K562 (cell line): ENCODE data around the gene DPEP1. TPM values are rescaled to one million over a fixed set of nuclear protein-coding genes. Genes with fewer than 3 reads are reported as not detected.
A peak's percentile ranks its signal among the peaks of the same experiment; 100 is the strongest.

Experiments used
- ATAC-seq: fragments of 200-7000 bp; cut with Tn5 transposase; 3 replicates; pipeline ENCODE4 v1.9.1; 2020; ENCODE audit warnings: moderate library complexity
- BruUV-seq: library from RNA; stranded (reverse); fragments of 400-500 nt; replicated peaks from 2 replicates; lab custom pipeline; 2021; lab: Mats Ljungman, UMichigan
- CTCF ChIA-PET: fragments of 300-600 bp; formaldehyde crosslinking; extraction: SDS; loops from one replicate; lab custom pipeline; 2021; ENCODE audit warnings: low intra/inter-chr PET ratio; lab: Yijun Ruan, JAX
- POLR2A ChIA-PET: fragments of 300-600, 350-650 bp; sonication (Branson Sonifier 250); formaldehyde crosslinking; extraction: SDS; loops from one replicate; lab custom pipeline; 2021; ENCODE audit warnings: antibody characterized with exemption, inconsistent platforms; lab: Yijun Ruan, JAX
- DNase-seq, 4 experiments: peaks; one replicate each; pipeline versions ENCODE4 v3.0.0 to v3.0.0-alpha.2; 2011 to 2018; ENCODE audit warnings: low spot score in 3 of 4, mixed read lengths in 3 of 4; ENCODE audit errors: extremely low read depth in 1 of 4
- FAIRE-seq: peaks from 2 replicates; lab custom pipeline; 2011; peaks lifted over from hg19 to GRCh38; lab: Jason Lieb, UNC
- H2AFZ ChIP-seq: 2 replicates; pipeline ENCODE4 v1.6.0; 2011; ENCODE audit warnings: low read depth, low read length, control low read depth, inconsistent platforms
- H3K27ac ChIP-seq: fragments of 200-600 bp; 3 replicates; pipeline ENCODE4 v1.8.0; 2011; ENCODE audit warnings: low read depth, mild to moderate bottlenecking, control low read depth, inconsistent platforms, low read length, moderate library complexity, mixed read lengths; ENCODE audit errors: extremely low read depth
- H3K27me3 ChIP-seq, 2 experiments: fragments of 300-600 bp in 1 of 2; 2 replicates in 1 of 2; 3 replicates in 1 of 2; pipeline versions ENCODE4 v1.6.0 to v1.8.0; 2011; ENCODE audit warnings: inconsistent platforms in 2 of 2, low read length in 2 of 2, mild to moderate bottlenecking in 1 of 2, mixed read lengths in 1 of 2, moderate library complexity in 1 of 2; ENCODE audit not compliant: control insufficient read depth in 2 of 2, insufficient read depth in 2 of 2
- H3K36me3 ChIP-seq: fragments of 300-600 bp; 3 replicates; pipeline ENCODE4 v1.8.0; 2011; ENCODE audit warnings: mild to moderate bottlenecking, low read length, inconsistent platforms; ENCODE audit not compliant: control insufficient read depth, insufficient read depth
- H3K4me1 ChIP-seq, 2 experiments: fragments of 200-600 bp in 1 of 2; replicated peaks in 1 of 2; 2 replicates in 1 of 2; 3 replicates in 1 of 2; pipeline versions ENCODE4 v1.5.1 to v1.8.0; 2011; ENCODE audit warnings: inconsistent platforms in 2 of 2, low read length in 2 of 2, mild to moderate bottlenecking in 1 of 2, mixed read lengths in 1 of 2, moderate library complexity in 1 of 2; ENCODE audit not compliant: control insufficient read depth in 2 of 2, insufficient read depth in 2 of 2
- H3K4me2 ChIP-seq: 2 replicates; pipeline ENCODE4 v1.6.1; 2011; ENCODE audit warnings: low read length, control low read depth, inconsistent platforms, mixed read lengths; ENCODE audit not compliant: insufficient read depth
- H3K4me3 ChIP-seq: fragments of 200-600 bp; sonication (generic), shearing (Covaris generic); 2 replicates; pipeline ENCODE4 v1.5.1; 2016; ENCODE audit warnings: control low read depth, inconsistent platforms
- H3K79me2 ChIP-seq: fragments of 200-600 bp; 3 replicates; pipeline ENCODE4 v1.8.0; 2011; ENCODE audit warnings: low read length, inconsistent platforms; ENCODE audit not compliant: control insufficient read depth, insufficient read depth
- H3K9ac ChIP-seq, 2 experiments: 2 replicates each; pipeline versions ENCODE4 v1.6.0 to v1.6.1; 2011; ENCODE audit warnings: low read depth in 2 of 2, low read length in 2 of 2, control low read depth in 1 of 2, inconsistent platforms in 1 of 2, mild to moderate bottlenecking in 1 of 2, mixed read lengths in 1 of 2; ENCODE audit not compliant: insufficient read depth in 1 of 2
- H3K9me1 ChIP-seq: one replicate; pipeline ENCODE4 v1.6.0; 2011; ENCODE audit warnings: inconsistent platforms, mild to moderate bottlenecking, low read length, moderate library complexity; ENCODE audit not compliant: control insufficient read depth, insufficient read depth
- H3K9me3 ChIP-seq: replicated peaks from 2 replicates; pipeline ENCODE4 v1.5.1; 2011; ENCODE audit warnings: low read depth, low read length, inconsistent platforms; ENCODE audit not compliant: control insufficient read depth, insufficient read depth
- H4K20me1 ChIP-seq: replicated peaks from 2 replicates; pipeline ENCODE4 v1.6.1; 2011; ENCODE audit warnings: low read length, inconsistent platforms, mixed read lengths; ENCODE audit not compliant: control insufficient read depth, insufficient read depth
- YBX1 ChIP-seq: fragments of 450-650 bp; IDR thresholded peaks from 2 replicates; pipeline ENCODE4 v1.7.1; 2016; ENCODE audit warnings: mild to moderate bottlenecking
- YY1 ChIP-seq, 3 experiments: IDR thresholded peaks; 2 replicates each; pipeline ENCODE4 v1.6.1; 2011; ENCODE audit warnings: low read length in 2 of 3, mild to moderate bottlenecking in 2 of 3, moderate library complexity in 2 of 3, borderline replicate concordance in 1 of 3, control low read depth in 1 of 3, low read depth in 1 of 3; ENCODE audit not compliant: insufficient read depth in 3 of 3, insufficient replicate concordance in 2 of 3, control insufficient read depth in 1 of 3, insufficient read length in 1 of 3; ENCODE audit errors: extremely low read depth in 1 of 3
- WGBS: fragments of 100-300 bp; shearing (Covaris generic); methylation state at CpG from one replicate; pipeline ENCODE4 v1.1.6; 2016; ENCODE audit warnings: low coverage, mixed read lengths; ENCODE audit not compliant: insufficient coverage; ENCODE audit errors: missing lambda C conversion rate; 5-methylcytosine and 5-hydroxymethylcytosine counted together
- in situ Hi-C: fragments of 300-500 bp; cut with MboI; formaldehyde crosslinking; loops from 4 replicates; pipeline ENCODE4 v1.15.0; 2018; ENCODE audit warnings: inconsistent platforms, mixed read lengths
- intact Hi-C: fragments of 100-400 bp; cut with micrococcal nuclease; formaldehyde crosslinking; loops from 2 replicates; pipeline ENCODE4 v1.14.2; 2022
- polyA plus RNA-seq, 8 experiments: library from polyadenylated mRNA; depleted of rRNA in 4 of 8; stranded (reverse) in 5 of 8; unstranded in 3 of 8; fragments of >200 nt; fragmentation: Nextera tagmentation in 2 of 8; fragmentation: Illumina TruSeq in 1 of 8; extraction: Ambion mirVana in 2 of 8; extraction: Trizol in 1 of 8; gene quantifications; 2 replicates each; pipeline versions ENCODE4 v1.2.1 to v1.2.3, GENCODE V29; 2011 to 2014; ENCODE audit warnings: inconsistent platforms in 1 of 8, missing spikeins in 1 of 8
- total RNA-seq, 7 experiments: library from RNA; depleted of rRNA in 6 of 7; stranded (reverse); fragments of >200 nt in 6 of 7; fragmentation: Illumina TruSeq in 2 of 7; extraction: Trizol in 2 of 7; gene quantifications; 2 replicates each; pipeline versions ENCODE4 v1.2.1 to v1.2.3, GENCODE V29; 2011 to 2021; ENCODE audit warnings: low replicate concordance in 1 of 7
- TF ChIP-seq, protein P1 (sequence below): sonication (generic); formaldehyde crosslinking; IDR thresholded peaks from 2 replicates; pipeline ENCODE4 v1.8.1; 2023; ENCODE audit warnings: mild to moderate bottlenecking, missing genetic modification reagents

The DPEP1 gene
- total and polyA plus RNA-seq, 9 of the 15 experiments (the other 6 are each of a cell fraction or from before 2014, with no cell fraction given): 0.14 to 0.31 (median 0.20) TPM; not detected in 6

DNA sequence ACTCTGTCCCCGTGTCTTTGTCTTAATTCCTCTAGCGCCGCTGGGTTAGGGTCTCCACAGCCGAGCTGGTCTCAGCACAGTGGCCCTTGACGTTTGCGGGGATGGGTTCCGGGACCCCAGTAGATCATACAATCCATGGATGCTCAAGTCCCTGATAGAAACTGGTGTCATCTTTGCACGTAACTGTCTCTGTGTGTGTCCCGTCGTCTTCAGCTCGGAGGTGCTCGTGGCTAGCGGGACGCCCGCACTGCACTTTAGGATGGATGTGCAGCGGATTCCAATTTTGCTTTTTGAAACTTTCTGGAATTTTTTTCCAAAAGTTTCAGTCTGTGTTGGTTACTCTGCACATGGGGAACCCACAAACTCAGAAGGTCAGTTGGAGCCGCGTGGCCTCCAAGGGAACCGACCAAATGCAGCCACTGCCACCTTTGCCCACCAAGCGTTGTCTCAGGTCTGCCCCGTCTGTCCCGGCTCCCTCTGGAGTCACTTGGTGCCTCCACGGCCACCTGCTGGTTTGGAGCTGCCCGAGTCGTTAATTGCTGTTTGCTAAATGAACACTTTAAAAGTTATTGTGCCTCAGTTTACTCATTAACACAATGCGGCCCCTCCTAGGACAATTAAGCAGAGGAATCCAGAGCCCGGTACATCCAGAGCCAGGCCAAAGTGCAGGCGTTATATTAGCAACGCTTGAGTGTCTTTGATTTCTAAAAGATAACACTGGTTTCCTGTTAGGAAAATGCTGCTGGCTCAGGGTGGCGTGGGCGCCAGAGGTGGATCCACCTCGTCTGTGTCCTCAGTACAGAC, 5.3 kb upstream of the DPEP1 start:
- no peak overlapping the region; the same call in 1 of the 2 replicates for H3K4me2 ChIP-seq

More for the DNA sequence above, 5.3 kb upstream of the DPEP1 start:
- H3K36me3 ChIP-seq: no peaks in the 10 kb centered on the region
- H3K27ac ChIP-seq: no peak overlapping the region
- ATAC-seq: no peak
- no peak overlapping the region for H3K4me3 ChIP-seq
- peak overlapping the region in 1 of 2 experiments; percentile 14; a peak in 1 of 4 replicates for H3K9ac ChIP-seq
- TF ChIP-seq YBX1: no peak
- TF ChIP-seq, protein P1, sequence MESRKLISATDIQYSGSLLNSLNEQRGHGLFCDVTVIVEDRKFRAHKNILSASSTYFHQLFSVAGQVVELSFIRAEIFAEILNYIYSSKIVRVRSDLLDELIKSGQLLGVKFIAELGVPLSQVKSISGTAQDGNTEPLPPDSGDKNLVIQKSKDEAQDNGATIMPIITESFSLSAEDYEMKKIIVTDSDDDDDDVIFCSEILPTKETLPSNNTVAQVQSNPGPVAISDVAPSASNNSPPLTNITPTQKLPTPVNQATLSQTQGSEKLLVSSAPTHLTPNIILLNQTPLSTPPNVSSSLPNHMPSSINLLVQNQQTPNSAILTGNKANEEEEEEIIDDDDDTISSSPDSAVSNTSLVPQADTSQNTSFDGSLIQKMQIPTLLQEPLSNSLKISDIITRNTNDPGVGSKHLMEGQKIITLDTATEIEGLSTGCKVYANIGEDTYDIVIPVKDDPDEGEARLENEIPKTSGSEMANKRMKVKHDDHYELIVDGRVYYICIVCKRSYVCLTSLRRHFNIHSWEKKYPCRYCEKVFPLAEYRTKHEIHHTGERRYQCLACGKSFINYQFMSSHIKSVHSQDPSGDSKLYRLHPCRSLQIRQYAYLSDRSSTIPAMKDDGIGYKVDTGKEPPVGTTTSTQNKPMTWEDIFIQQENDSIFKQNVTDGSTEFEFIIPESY (CRISPR knock-in tag): peak; percentile 97
- TF ChIP-seq YY1 (IDR thresholded peaks at IDR 0.05; ENCODE audit: borderline replicate concordance in 1 of 3, control insufficient read depth in 1 of 3, extremely low read depth in 1 of 3, insufficient read depth in 3 of 3, insufficient read length in 1 of 3, insufficient replicate concordance in 2 of 3, low read depth in 1 of 3, low read length in 2 of 3): no peak
- in situ Hi-C loops: no loop called here
- peak; percentile 44 for FAIRE-seq
- intact Hi-C loops: no loop called here
- no peaks in the 10 kb centered on the region for H3K9me3 ChIP-seq
- no peak for DNase-seq
- ChIA-PET POLR2A (interaction anchor here (0.9 kb wide), 1 partner anchor 15 kb away, joined by 3 read pairs; no protein-coding TSS in a partner anchor), CTCF (no interaction called here)
- H4K20me1 ChIP-seq: 0 out of 2 replicates have a peak, but pooled peaks cover under 1% of the 10 kb centered on the region
- no peaks in the 10 kb centered on the region for H3K79me2 ChIP-seq
- H3K4me1 ChIP-seq: peaks cover 19 to 42% of the 10 kb centered on the region in 2 experiments; a peak in 4 of 5 replicates
- peak overlapping the region; percentile 62; the same call in 1 of the 2 replicates for H2AFZ ChIP-seq
- no peaks in the 10 kb centered on the region for H3K9me1 ChIP-seq
- 74% methylated on average over 32 of the region's 32 CpGs for WGBS
- BruUV-seq: no TSS peak
- H3K27me3 ChIP-seq: no peaks in the 10 kb centered on the region
